Body of pancreas (tissue), 4 donors: ENCODE data around the gene RYR3. TPM values are rescaled to one million over a fixed set of nuclear protein-coding genes. Genes with fewer than 3 reads are reported as not detected.

Experiments used
- ATAC-seq: fragments of 150-250 bp; one replicate; pipeline ENCODE4 v1.9.1; 2016
- DNase-seq, 4 donors: peaks; one replicate each; pipeline ENCODE4 v3.0.0-alpha.2; 2019
- H3K27ac ChIP-seq, 4 donors: fragments of 200-600 bp; sonication (generic); 1 replicate in 3 of 4; 2 replicates in 1 of 4; pipeline versions ENCODE4 v1.5.1 to v1.6.1; 2016 to 2019; ENCODE audit warnings: mild to moderate bottlenecking in 1 of 4, mixed read lengths in 1 of 4, moderate library complexity in 1 of 4
- H3K27me3 ChIP-seq, 2 donors: fragments of 200-600 bp; sonication (generic); one replicate each; pipeline ENCODE4 v1.6.0; 2016; ENCODE audit warnings: mild to moderate bottlenecking in 1 of 2
- H3K36me3 ChIP-seq, 2 donors: fragments of 200-600 bp; sonication (generic); replicated peaks in 1 of 2; 2 replicates each; pipeline ENCODE4 v1.5.1; 2016; ENCODE audit warnings: low read depth in 2 of 2; ENCODE audit not compliant: insufficient read depth in 1 of 2
- H3K4me1 ChIP-seq: fragments of 200-600 bp; sonication (generic); one replicate; pipeline ENCODE4 v1.6.0; 2016
- H3K4me3 ChIP-seq, 2 donors: fragments of 200-600 bp; sonication (generic); 1 replicate in 1 of 2; 2 replicates in 1 of 2; pipeline ENCODE4 v1.5.1; 2016 to 2019
- H3K9me3 ChIP-seq, 3 donors: fragments of 200-600 bp; sonication (generic); 1 replicate in 2 of 3; 2 replicates in 1 of 3; pipeline ENCODE4 v1.5.1; 2016
- POLR2A ChIP-seq, 3 donors: fragments of 450-650 bp; IDR thresholded peaks; one replicate each; pipeline ENCODE4 v1.6.1; 2016; ENCODE audit warnings: antibody characterized with exemption in 3 of 3, mild to moderate bottlenecking in 2 of 3
- WGBS, 2 donors: methylation state at CpG; one replicate each; pipeline ENCODE4 v1.1.5; 2017; 5-methylcytosine and 5-hydroxymethylcytosine counted together
- intact Hi-C: fragments of 100-400 bp; cut with DNase I; formaldehyde crosslinking; loops from one replicate; pipeline ENCODE4 v1.15.1; 2023
- total RNA-seq, 2 donors: library from RNA; depleted of rRNA; stranded (reverse); fragments of >200 nt; gene quantifications; one replicate each; pipeline ENCODE4 v1.1.0, GENCODE V29; 2016
- TF ChIP-seq, protein P1 (sequence below), 7 experiments: fragments of 450-650 bp in 4 of 7; fragments of 200-600 bp in 3 of 7; sonication (generic) in 3 of 7; IDR thresholded peaks; one replicate each; pipeline ENCODE4 v1.5.1; 2016 to 2019; ENCODE audit warnings: antibody characterized with exemption in 7 of 7

The RYR3 gene
- total RNA-seq, 2 donors from 2014 or later = 0.26 to 0.66 TPM

DNA sequence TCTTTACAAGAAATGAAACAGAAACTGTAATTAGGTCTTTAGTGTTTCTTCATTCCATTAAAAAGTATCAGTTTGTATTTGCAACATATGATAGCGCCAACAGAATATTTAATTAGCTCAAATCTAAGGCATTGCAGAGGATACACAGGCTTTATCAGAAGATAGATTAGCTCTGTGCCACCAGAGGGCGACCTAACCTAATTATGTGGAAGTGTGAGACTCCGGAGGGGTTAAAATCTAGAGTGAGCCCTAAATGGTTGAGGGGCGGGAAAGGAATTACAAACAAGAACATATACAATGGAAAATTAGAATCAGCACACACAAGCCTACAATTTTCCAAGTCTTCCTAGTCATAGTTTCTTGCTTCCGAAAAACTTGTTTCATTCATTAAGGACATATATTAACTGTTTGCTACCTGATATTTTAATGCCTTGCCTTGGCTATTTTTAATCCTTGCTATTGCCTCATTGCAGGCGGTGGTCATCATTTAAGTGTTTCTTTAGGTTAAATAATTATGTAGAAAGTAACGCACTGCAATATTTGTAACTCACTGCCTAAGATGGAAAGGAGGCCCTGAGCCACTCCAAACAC is 18.0 kb upstream of the RYR3 start:
- peak; percentile 52 to 73 (median 58) for DNase-seq
- intact Hi-C loops = no loop called here
- ATAC-seq = no peak

DNA sequence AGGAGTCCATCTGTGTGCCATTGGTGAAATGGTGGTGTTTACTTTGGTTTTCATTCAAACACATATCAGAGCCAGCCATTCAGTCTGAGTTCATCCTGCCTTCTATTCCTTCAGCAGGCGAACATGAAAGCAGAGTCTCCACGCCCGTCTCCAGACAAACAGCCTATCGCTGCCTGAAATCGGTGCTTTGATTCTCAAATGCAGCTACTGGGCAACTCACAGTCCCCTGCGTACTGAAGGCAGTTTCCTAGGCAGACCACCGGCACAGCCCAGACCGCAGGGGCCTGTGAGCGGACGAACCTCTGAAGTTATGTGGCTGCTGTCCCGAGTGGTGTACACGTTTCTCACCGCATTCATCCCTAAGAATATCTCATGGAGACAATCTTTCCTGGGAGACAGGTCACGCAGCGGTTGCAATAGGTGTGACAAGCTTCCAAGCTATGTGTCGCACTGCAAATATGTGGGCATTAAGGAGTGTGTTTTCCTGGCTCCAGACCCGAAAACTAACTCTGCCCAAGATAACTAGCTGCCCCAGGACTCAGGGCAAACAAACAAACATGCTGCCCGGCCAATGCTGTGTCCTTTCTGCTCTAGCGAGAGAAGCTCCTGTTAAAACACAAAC is 16.9 kb upstream of the RYR3 start:
- TF ChIP-seq, protein P1, sequence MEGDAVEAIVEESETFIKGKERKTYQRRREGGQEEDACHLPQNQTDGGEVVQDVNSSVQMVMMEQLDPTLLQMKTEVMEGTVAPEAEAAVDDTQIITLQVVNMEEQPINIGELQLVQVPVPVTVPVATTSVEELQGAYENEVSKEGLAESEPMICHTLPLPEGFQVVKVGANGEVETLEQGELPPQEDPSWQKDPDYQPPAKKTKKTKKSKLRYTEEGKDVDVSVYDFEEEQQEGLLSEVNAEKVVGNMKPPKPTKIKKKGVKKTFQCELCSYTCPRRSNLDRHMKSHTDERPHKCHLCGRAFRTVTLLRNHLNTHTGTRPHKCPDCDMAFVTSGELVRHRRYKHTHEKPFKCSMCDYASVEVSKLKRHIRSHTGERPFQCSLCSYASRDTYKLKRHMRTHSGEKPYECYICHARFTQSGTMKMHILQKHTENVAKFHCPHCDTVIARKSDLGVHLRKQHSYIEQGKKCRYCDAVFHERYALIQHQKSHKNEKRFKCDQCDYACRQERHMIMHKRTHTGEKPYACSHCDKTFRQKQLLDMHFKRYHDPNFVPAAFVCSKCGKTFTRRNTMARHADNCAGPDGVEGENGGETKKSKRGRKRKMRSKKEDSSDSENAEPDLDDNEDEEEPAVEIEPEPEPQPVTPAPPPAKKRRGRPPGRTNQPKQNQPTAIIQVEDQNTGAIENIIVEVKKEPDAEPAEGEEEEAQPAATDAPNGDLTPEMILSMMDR (IDR thresholded peaks at IDR 0.05) = no peak
- TF ChIP-seq POLR2A (IDR thresholded peaks at IDR 0.05) = no peak
- peak in 1 of 4 donors; percentile 5 for DNase-seq
- ATAC-seq = no peak
- 15 to 21% methylated on average over 17 to 19 of the region's 19 CpGs for WGBS, 2 donors
- H3K4me3 ChIP-seq = no peak overlapping the region
- H3K4me1 ChIP-seq = peaks cover 9% of the 10 kb centered on the region
- no peaks in the 10 kb centered on the region for H3K27me3 ChIP-seq
- H3K9me3 ChIP-seq = no peaks in the 10 kb centered on the region
- H3K27ac ChIP-seq = no peak overlapping the region
- H3K36me3 ChIP-seq = no peaks in the 10 kb centered on the region
- intact Hi-C loops = no loop called here

More for the DNA sequence above, 18.0 kb upstream of the RYR3 start:
- H3K9me3 ChIP-seq = no peaks in the 10 kb centered on the region
- no peak overlapping the region for H3K27ac ChIP-seq
- H3K27me3 ChIP-seq = no peaks in the 10 kb centered on the region
- H3K4me3 ChIP-seq = no peak overlapping the region
- H3K4me1 ChIP-seq = peaks cover 9% of the 10 kb centered on the region
- 18 to 19% methylated on average over 7 of the region's 7 CpGs for WGBS, 2 donors
- no peak for TF ChIP-seq POLR2A (IDR thresholded peaks at IDR 0.05)
- TF ChIP-seq, protein P1 (IDR thresholded peaks at IDR 0.05) = peak; percentile 40 to 70 (median 59)
- no peaks in the 10 kb centered on the region for H3K36me3 ChIP-seq

DNA sequence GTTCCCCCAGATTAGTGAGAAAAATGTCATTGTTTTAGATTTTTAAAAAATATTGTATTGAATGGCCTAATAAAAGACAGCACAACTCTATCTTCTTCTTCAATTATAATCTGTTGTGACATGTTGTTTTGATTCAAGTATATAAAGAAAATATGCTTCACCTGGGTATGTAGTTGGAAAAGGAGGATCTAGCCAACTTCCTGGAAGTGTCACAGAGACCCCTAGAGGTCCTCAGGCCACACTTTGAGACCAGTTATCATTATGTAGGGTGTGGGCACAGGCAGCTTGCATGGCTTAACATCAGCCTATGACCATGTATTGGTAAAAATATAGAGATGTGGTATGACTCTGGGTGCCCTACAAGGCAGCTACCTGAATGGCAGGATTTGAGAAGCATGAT is 14.7 kb upstream of the RYR3 start:
- no peak for DNase-seq
- ATAC-seq = no peak
- intact Hi-C loops = no loop called here
- H3K27ac ChIP-seq = no peak overlapping the region
- H3K4me3 ChIP-seq = no peak overlapping the region
- H3K4me1 ChIP-seq = peaks cover 9% of the 10 kb centered on the region
- H3K9me3 ChIP-seq = no peaks in the 10 kb centered on the region
- H3K27me3 ChIP-seq = no peaks in the 10 kb centered on the region
- no peak for TF ChIP-seq POLR2A (IDR thresholded peaks at IDR 0.05)
- TF ChIP-seq, protein P1 (IDR thresholded peaks at IDR 0.05) = no peak
- H3K36me3 ChIP-seq = no peaks in the 10 kb centered on the region

DNA sequence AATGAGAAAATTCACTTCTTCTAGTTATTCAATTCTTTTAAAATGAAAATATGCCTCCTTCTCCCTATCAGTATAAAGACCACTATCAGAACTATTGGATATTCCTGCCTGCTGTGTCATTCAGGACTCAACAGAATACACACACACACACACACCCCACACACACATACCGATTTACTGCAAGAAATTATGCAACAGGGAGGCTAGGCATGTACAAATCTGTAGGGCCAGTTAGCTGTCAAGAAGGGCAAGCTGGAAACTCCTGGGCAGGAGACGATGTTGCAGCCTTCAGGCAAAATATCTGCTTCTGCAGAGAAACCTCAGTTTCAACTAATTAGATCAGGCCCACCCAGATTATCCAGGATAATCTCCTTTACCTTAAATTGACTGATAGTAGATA is 13.9 kb upstream of the RYR3 start:
- no peak for TF ChIP-seq POLR2A (IDR thresholded peaks at IDR 0.05)
- TF ChIP-seq, protein P1 (IDR thresholded peaks at IDR 0.05) = no peak
- Histone ChIP-seq H3K36me3 (no peaks in the 10 kb centered on the region), H3K4me1 (peaks cover 9% of the 10 kb centered on the region), H3K4me3 (no peak overlapping the region), H3K27me3 (no peaks in the 10 kb centered on the region), H3K9me3 (no peaks in the 10 kb centered on the region), H3K27ac (no peak overlapping the region)
- DNase-seq = no peak
- intact Hi-C loops = no loop called here
- WGBS, 2 donors = 58 to 63% methylated on average over 2 of the region's 2 CpGs
- no peak for ATAC-seq

DNA sequence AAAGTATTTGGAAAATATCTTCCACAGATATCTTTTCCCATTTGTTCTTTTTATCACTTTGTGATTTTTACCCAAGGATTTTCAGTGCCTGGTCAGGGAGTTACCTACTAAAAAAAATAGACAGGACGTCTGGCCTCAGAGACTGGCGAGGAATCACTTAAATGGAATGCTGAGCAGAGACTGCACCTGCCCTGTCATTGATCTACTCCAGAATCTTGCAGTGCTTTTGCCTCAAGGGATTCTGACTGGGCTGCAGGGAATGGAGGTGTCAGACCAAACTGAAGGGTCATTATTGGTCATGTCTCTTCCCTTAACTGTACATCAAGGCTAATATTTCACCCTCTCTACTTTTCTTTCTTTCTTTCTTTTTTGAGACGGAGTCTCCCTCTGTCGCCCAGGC is 12.1 kb upstream of the RYR3 start:
- intact Hi-C loops = no loop called here

More for the DNA sequence above, 12.1 kb upstream of the RYR3 start:
- Histone ChIP-seq H3K4me3 (no peak overlapping the region), H3K27ac (no peak overlapping the region), H3K27me3 (no peaks in the 10 kb centered on the region), H3K9me3 (no peaks in the 10 kb centered on the region), H3K4me1 (peaks cover 8% of the 10 kb centered on the region), H3K36me3 (no peaks in the 10 kb centered on the region)
- 61 to 73% methylated on average over 4 of the region's 4 CpGs for WGBS, 2 donors
- TF ChIP-seq POLR2A (IDR thresholded peaks at IDR 0.05) = no peak
- ATAC-seq (no peak), DNase-seq (no peak)
